Heart right ventricle (tissue), 16 donors: ENCODE data around the gene EEFSEC. TPM values are rescaled to one million over a fixed set of nuclear protein-coding genes. Genes with fewer than 3 reads are reported as not detected.

Source experiments
- ATAC-seq, 8 donors: fragments of 200-7000 bp; cut with Tn5 transposase; one replicate each; pipeline ENCODE4 v1.9.1; 2020; ENCODE audit warnings: mild to moderate bottlenecking in 8 of 8, moderate library complexity in 8 of 8, moderate number of reproducible peaks in 1 of 8
- DNase-seq, 2 donors: peaks; one replicate each; pipeline ENCODE4 v3.0.0-alpha.2; 2020
- H3K27ac ChIP-seq, 10 donors: fragments of 200-600 bp; sonication (generic) in 2 of 10; one replicate each; pipeline versions ENCODE4 v1.5.0 to v1.8.0; 2020 to 2022; ENCODE audit warnings: mild to moderate bottlenecking in 3 of 10
- H3K27me3 ChIP-seq, 7 donors: fragments of 200-600 bp; one replicate each; pipeline ENCODE4 v1.8.0; 2021 to 2022; ENCODE audit warnings: mild to moderate bottlenecking in 2 of 7
- H3K36me3 ChIP-seq, 9 donors: fragments of 200-600 bp; sonication (generic) in 1 of 9; one replicate each; pipeline versions ENCODE4 v1.5.0 to v1.8.0; 2020 to 2022; ENCODE audit warnings: mild to moderate bottlenecking in 2 of 9
- H3K4me1 ChIP-seq, 9 donors: fragments of 200-600 bp; sonication (generic) in 1 of 9; one replicate each; pipeline versions ENCODE4 v1.5.0 to v1.8.0; 2020 to 2022; ENCODE audit warnings: mild to moderate bottlenecking in 4 of 9
- H3K4me3 ChIP-seq, 10 donors: fragments of 200-600 bp; sonication (generic) in 2 of 10; one replicate each; pipeline versions ENCODE4 v1.5.0 to v1.8.0; 2020 to 2022; ENCODE audit warnings: mild to moderate bottlenecking in 7 of 10, moderate library complexity in 2 of 10
- H3K9me3 ChIP-seq, 11 donors: fragments of 200-600 bp in 10 of 11; sonication (generic) in 2 of 11; one replicate each; pipeline versions ENCODE4 v1.5.0 to v1.8.0; 2013 to 2022; ENCODE audit warnings: mild to moderate bottlenecking in 2 of 11, control low read depth in 1 of 11, moderate library complexity in 1 of 11
- WGBS, 2 donors: extraction: QIAGEN DNeasy Blood & Tissue Kit; methylation state at CpG; one replicate each; pipeline ENCODE4 v1.1.7; 2013; ENCODE audit warnings: inconsistent platforms in 1 of 2; 5-methylcytosine and 5-hydroxymethylcytosine counted together
- intact Hi-C, 10 donors: fragments of 100-400 bp; cut with DNase I; formaldehyde crosslinking; loops; one replicate each; pipeline versions ENCODE4 v1.11.1 to v1.14.2; 2022
- polyA plus RNA-seq, 2 donors: library from polyadenylated mRNA; stranded (reverse); fragments of 200-250 nt; gene quantifications; one replicate each; pipeline ENCODE4 v1.2.3, GENCODE V29; 2013
- total RNA-seq, 10 donors: library from RNA; stranded (reverse); fragmentation: NEBNext Ultra II Directional in 3 of 10; extraction: Animal tissue kit (Norgen Biotek cat#: 25700) in 3 of 10; gene quantifications; one replicate each; pipeline versions ENCODE4 v1.2.1 to v1.2.4, GENCODE V29; 2021 to 2023
- TF ChIP-seq, protein P1 (sequence below), 9 donors: fragments of 200-600 bp; sonication (generic) in 2 of 9; IDR thresholded peaks; one replicate each; pipeline versions ENCODE4 v1.5.0 to v1.8.0; 2021 to 2022; ENCODE audit warnings: antibody characterized with exemption in 9 of 9, mild to moderate bottlenecking in 5 of 9, moderate library complexity in 1 of 9
- donor health status: Arrhythmogenic right ventricular cardiomyopathy.
- donor health status: ischemic (EF 13 %, LVEDD 7.1; RV severe dilation, severe dysfunction).
- donor health status: healthy with polysubstance abuse.
- donor health status: DM: no; HTN: yes; CAD: no.
- donor health status: DM: no; HTN: no; CAD: no.
- donor health status: ischemic (EF 25% LVEDD 6.9; RV normal size, moderate dysfunction).
- donor health status: ischemic (EF 25% LVEDD 5.7; RV mildly dilated, moderate dysfunction).
- donor health status: healthy.
- donor health status: DM: yes; HTN: yes; CAD: no.
- donor health status: Ischemic cardiomyopathy.
- donor health status: ischemic (EF 35%, LVEDD 5.7; RV mildly dilated, moderate dysfunction).
- donor health status: nonischemic (EF 11% LVEDD 7.7; RV severe dilation, severe dysfunction).
- donor health status: DM: yes; HTN: yes; CAD: no.
- donor health status: PGD.
- donor health status: ischemic (EF 29% LVEDD 5.4; RV normal size, mild dysfunction).
- donor health status: nonischemic (EF 23%, LVEDD 6.1; RV moderate dilation, normal function).

EEFSEC gene
- total and polyA plus RNA-seq, 12 donors, result 16.5 to 29.5 (median 25.0) TPM

GRCh38 chr3:128425846-128426127, 272.5 kb downstream of the EEFSEC start:
- Histone ChIP-seq H3K4me1 (peaks cover 0 to 16% (median 7%) of the 10 kb centered on the region in 9 donors), H3K9me3 (no peaks in the 10 kb centered on the region), H3K27me3 (peaks cover 0 to 26% (median 13%) of the 10 kb centered on the region in 7 donors), H3K4me3 (peak overlapping the region in 1 of 10 donors; percentile 8), H3K27ac (no peak overlapping the region), H3K36me3 (no peaks in the 10 kb centered on the region)
- intact Hi-C loops, result loop anchor here (1.0 to 10.0 kb wide), 12 partner anchors 52 to 331 kb away; no protein-coding TSS in a partner anchor
- no peak for DNase-seq
- ATAC-seq, result no peak
- TF ChIP-seq, protein P1, sequence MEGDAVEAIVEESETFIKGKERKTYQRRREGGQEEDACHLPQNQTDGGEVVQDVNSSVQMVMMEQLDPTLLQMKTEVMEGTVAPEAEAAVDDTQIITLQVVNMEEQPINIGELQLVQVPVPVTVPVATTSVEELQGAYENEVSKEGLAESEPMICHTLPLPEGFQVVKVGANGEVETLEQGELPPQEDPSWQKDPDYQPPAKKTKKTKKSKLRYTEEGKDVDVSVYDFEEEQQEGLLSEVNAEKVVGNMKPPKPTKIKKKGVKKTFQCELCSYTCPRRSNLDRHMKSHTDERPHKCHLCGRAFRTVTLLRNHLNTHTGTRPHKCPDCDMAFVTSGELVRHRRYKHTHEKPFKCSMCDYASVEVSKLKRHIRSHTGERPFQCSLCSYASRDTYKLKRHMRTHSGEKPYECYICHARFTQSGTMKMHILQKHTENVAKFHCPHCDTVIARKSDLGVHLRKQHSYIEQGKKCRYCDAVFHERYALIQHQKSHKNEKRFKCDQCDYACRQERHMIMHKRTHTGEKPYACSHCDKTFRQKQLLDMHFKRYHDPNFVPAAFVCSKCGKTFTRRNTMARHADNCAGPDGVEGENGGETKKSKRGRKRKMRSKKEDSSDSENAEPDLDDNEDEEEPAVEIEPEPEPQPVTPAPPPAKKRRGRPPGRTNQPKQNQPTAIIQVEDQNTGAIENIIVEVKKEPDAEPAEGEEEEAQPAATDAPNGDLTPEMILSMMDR (IDR thresholded peaks at IDR 0.05), result no peak
- WGBS, 2 donors, result 74 to 82% methylated on average over 8 of the region's 8 CpGs

DNA sequence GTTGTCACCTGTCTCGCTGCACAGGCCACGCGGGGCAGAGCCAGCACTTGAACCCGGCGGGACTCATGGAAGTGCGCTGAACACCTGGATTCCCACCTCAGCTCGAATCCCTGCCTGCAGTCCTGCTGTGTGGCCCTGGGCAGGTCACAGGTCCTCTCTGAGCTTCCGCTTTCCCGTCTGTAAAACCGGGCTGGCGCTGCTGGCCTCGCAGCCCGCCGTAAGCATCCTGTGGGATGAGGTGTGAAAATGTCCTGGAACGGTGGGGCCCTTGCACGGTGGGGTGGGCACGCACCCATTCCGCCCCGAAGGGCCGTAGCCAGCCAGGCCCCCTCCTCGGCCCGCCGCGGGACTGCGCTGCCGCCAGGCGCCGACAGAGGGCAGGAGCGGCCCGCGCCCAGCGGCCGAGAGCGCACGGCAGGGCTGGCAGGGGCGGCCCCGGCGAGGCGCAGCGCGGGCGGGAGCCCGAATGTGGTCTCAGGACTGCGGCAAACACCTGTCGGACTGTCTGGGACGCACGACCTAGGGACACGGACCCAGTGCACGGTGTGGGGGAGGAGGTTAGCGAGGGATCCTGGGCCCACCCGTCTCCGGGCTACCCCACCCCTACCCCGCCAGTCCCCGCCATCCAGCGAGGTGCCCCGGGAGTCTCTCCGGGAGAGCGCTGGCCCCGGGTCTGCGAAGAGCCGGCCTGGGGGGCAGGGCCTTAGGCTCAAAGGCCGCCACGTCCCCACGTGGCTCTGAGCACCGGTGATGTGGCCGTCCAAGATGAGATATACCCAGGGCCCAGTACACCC, 273.0 kb downstream of the EEFSEC start:
- H3K27me3 ChIP-seq, result peaks cover 0 to 32% (median 19%) of the 10 kb centered on the region in 7 donors
- TF ChIP-seq, protein P1 (IDR thresholded peaks at IDR 0.05), result peak; percentile 69 to 98 (median 88)
- intact Hi-C loops, result loop anchor here (1.0 to 10.0 kb wide), 12 partner anchors 51 to 332 kb away; no protein-coding TSS in a partner anchor
- H3K4me1 ChIP-seq, result peaks cover 0 to 16% (median 7%) of the 10 kb centered on the region in 9 donors
- H3K27ac ChIP-seq, result no peak overlapping the region
- H3K9me3 ChIP-seq, result no peaks in the 10 kb centered on the region
- peak; percentile 76 to 93 (median 86) for ATAC-seq
- H3K36me3 ChIP-seq, result no peaks in the 10 kb centered on the region
- WGBS, 2 donors, result 9 to 10% methylated on average over 66 of the region's 66 CpGs
- DNase-seq, result peak in 1 of 2 donors; percentile 56
- H3K4me3 ChIP-seq, result peak overlapping the region in 9 of 10 donors; percentile 8 to 46 (median 35)

DNA sequence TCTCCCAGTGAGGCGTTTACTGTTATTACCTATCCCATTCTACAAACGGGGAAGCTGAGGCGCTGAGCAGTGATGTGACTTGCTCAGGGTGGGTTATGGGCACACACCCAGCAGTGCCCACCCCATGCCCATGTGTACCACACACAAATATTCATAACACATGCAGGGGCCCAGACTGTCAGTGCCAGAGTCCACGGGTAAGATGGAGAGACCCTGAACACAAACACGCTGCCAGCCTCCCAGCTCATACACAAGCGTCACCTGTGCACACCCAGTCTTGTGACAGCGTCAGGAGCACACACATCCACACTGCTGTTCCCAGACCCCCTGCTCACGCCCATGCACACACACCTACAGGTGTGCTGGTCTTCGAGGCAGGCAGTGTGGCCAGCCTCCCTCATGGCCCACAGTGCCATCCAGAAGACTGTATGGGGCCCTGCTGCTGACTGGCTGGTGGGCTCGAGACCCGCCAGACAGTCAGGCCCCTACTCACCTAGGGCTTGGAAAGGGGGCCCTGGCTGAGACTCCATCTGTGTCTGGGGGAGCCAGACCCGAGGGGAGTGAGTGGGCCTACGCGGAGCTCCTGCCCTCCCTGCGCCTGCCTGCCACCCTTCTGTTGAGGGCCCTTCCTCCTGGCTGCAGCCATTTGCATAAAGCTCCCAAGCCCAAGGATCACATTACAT, 274.0 kb downstream of the EEFSEC start:
- H3K27me3 ChIP-seq, result peaks cover 0 to 41% (median 29%) of the 10 kb centered on the region in 7 donors
- H3K27ac ChIP-seq, result no peak overlapping the region
- no peaks in the 10 kb centered on the region for H3K36me3 ChIP-seq
- H3K4me3 ChIP-seq, result no peak overlapping the region
- DNase-seq (no peak), ATAC-seq (peak in 1 of 8 donors; percentile 5)
- TF ChIP-seq, protein P1 (IDR thresholded peaks at IDR 0.05), result no peak
- 92% methylated on average over 15 of the region's 15 CpGs for WGBS, 2 donors
- no peaks in the 10 kb centered on the region for H3K9me3 ChIP-seq
- intact Hi-C loops, result loop anchor here in 9 of 10 donors (2.0 to 10.0 kb wide), 11 partner anchors 50 to 333 kb away; no protein-coding TSS in a partner anchor
- H3K4me1 ChIP-seq, result peaks cover 0 to 20% (median 9%) of the 10 kb centered on the region in 9 donors
